CD1c-positive myeloid dendritic cell (primary cell): ENCODE data around the gene UNC80.

Experiments
- DNase-seq: peaks from one replicate; pipeline ENCODE4 v3.0.0-alpha.2; 2016; ENCODE audit errors: extremely low spot score

Gene UNC80

GRCh38 chr2:209969692-209970091, 198.1 kb downstream of the UNC80 start:
- no peak for DNase-seq

GRCh38 chr2:209970271-209970670, 198.6 kb downstream of the UNC80 start:
- DNase-seq: no peak

GRCh38 chr2:209970711-209971110, 199.1 kb downstream of the UNC80 start:
- DNase-seq: no peak

- DNase-seq: no peak
These were observed 201.7 kb downstream of the UNC80 start for GRCh38 chr2:209973328-209973727.

- DNase-seq: no peak
These were observed 202.9 kb downstream of the UNC80 start for GRCh38 chr2:209974576-209974975.

- DNase-seq: no peak
These were observed 205.2 kb downstream of the UNC80 start for GRCh38 chr2:209976698-209977385.

GRCh38 chr2:209977386-209978239, 206.0 kb downstream of the UNC80 start:
- peak; percentile 69 for DNase-seq

GRCh38 chr2:209984291-209984690, 212.7 kb downstream of the UNC80 start:
- DNase-seq: no peak

GRCh38 chr2:209985874-209986273, 214.2 kb downstream of the UNC80 start:
- DNase-seq: peak; percentile 66

- peak; percentile 60 for DNase-seq
These were observed 214.8 kb downstream of the UNC80 start for GRCh38 chr2:209986415-209986814.

- DNase-seq: no peak
These were observed 216.4 kb downstream of the UNC80 start for GRCh38 chr2:209988010-209988409.

GRCh38 chr2:209990838-209991237, 219.2 kb downstream of the UNC80 start:
- DNase-seq: no peak

GRCh38 chr2:209993968-209994367, 222.3 kb downstream of the UNC80 start:
- DNase-seq: no peak

GRCh38 chr2:209998596-209998995, 227.0 kb downstream of the UNC80 start:
- no peak for DNase-seq

GRCh38 chr2:210000464-210001324, 229.1 kb downstream of the UNC80 start:
- no peak for DNase-seq

GRCh38 chr2:210002158-210003157, 230.8 kb downstream of the UNC80 start, which contains the start of gene RPE:
Gene RPE (plus strand): TSS chr2:210002638. CDS start chr2:210002662, 24 bp downstream.
- peak; percentile 99 for DNase-seq

- DNase-seq: peak; percentile 73
These were observed 231.7 kb downstream of the UNC80 start for GRCh38 chr2:210003359-210003758.

GRCh38 chr2:210004881-210005280, 233.2 kb downstream of the UNC80 start:
- peak; percentile 80 for DNase-seq

- peak; percentile 93 for DNase-seq
These were observed 236.3 kb downstream of the UNC80 start for GRCh38 chr2:210007895-210008294.

- no peak for DNase-seq
These were observed 237.5 kb downstream of the UNC80 start for GRCh38 chr2:210009126-210009525.

GRCh38 chr2:210009896-210010295, 238.3 kb downstream of the UNC80 start:
- no peak for DNase-seq
